ENCODE measurements around the gene PLAC1. TPM values are rescaled to one million over a fixed set of nuclear protein-coding genes. Genes with fewer than 3 reads are reported as not detected.

PLAC1 gene
- total RNA-seq, 2 experiments from 2014 or later, result not detected

- Mint-ChIP-seq H3K36me3 (no peaks in the 10 kb centered on the region), H3K4me3 (no peak overlapping the region), H3K4me1 (no peaks in the 10 kb centered on the region), H3K9me3 (no peaks in the 10 kb centered on the region), H3K27me3 (no peaks in the 10 kb centered on the region), H3K27ac (no peak overlapping the region)
- no peak for DNase-seq
Observed at GRCh38 chrX:134533952-134534351, 124.3 kb downstream of the PLAC1 start.

- DNase-seq, result no peak
- no peak overlapping the region for H3K27ac Mint-ChIP-seq
- no peaks in the 10 kb centered on the region for H3K4me1 Mint-ChIP-seq
- no peak overlapping the region for H3K4me3 Mint-ChIP-seq
- H3K27me3 Mint-ChIP-seq, result no peaks in the 10 kb centered on the region
- H3K36me3 Mint-ChIP-seq, result no peaks in the 10 kb centered on the region
- H3K9me3 Mint-ChIP-seq, result no peaks in the 10 kb centered on the region
Observed at GRCh38 chrX:134533352-134533751, 124.9 kb downstream of the PLAC1 start.

- H3K4me1 Mint-ChIP-seq, result no peaks in the 10 kb centered on the region
- no peaks in the 10 kb centered on the region for H3K9me3 Mint-ChIP-seq
- no peaks in the 10 kb centered on the region for H3K36me3 Mint-ChIP-seq
- no peaks in the 10 kb centered on the region for H3K27me3 Mint-ChIP-seq
- no peak overlapping the region for H3K4me3 Mint-ChIP-seq
- H3K27ac Mint-ChIP-seq, result no peak overlapping the region
- no peak for DNase-seq
Observed at GRCh38 chrX:134530845-134531244, 127.4 kb downstream of the PLAC1 start.

GRCh38 chrX:134529481-134529880, 128.8 kb downstream of the PLAC1 start:
- H3K4me3 Mint-ChIP-seq, result no peak overlapping the region
- H3K36me3 Mint-ChIP-seq, result peaks cover 2% of the 10 kb centered on the region
- no peak for DNase-seq
- H3K4me1 Mint-ChIP-seq, result no peaks in the 10 kb centered on the region
- H3K9me3 Mint-ChIP-seq, result no peaks in the 10 kb centered on the region
- no peak overlapping the region for H3K27ac Mint-ChIP-seq
- H3K27me3 Mint-ChIP-seq, result no peaks in the 10 kb centered on the region

- Mint-ChIP-seq H3K27me3 (no peaks in the 10 kb centered on the region), H3K4me1 (no peaks in the 10 kb centered on the region), H3K36me3 (peaks cover 2% of the 10 kb centered on the region), H3K27ac (no peak overlapping the region), H3K9me3 (no peaks in the 10 kb centered on the region), H3K4me3 (no peak overlapping the region)
- DNase-seq, result no peak
Observed at GRCh38 chrX:134528960-134529359, 129.3 kb downstream of the PLAC1 start.

- DNase-seq, result no peak
- no peak overlapping the region for H3K4me3 Mint-ChIP-seq
- H3K4me1 Mint-ChIP-seq, result peaks cover 5% of the 10 kb centered on the region
Observed at GRCh38 chrX:134526399-134526798, 131.9 kb downstream of the PLAC1 start.

GRCh38 chrX:134525086-134525792, 133.0 kb downstream of the PLAC1 start:
- Mint-ChIP-seq H3K4me1 (peaks cover 5% of the 10 kb centered on the region), H3K4me3 (no peak overlapping the region), H3K9me3 (no peaks in the 10 kb centered on the region), H3K36me3 (peaks cover 6% of the 10 kb centered on the region), H3K27ac (no peak overlapping the region), H3K27me3 (no peaks in the 10 kb centered on the region)
- no peak for DNase-seq

More at GRCh38 chrX:134526399-134526798, 131.9 kb downstream of the PLAC1 start:
- Mint-ChIP-seq H3K27ac (no peak overlapping the region), H3K36me3 (peaks cover 3% of the 10 kb centered on the region), H3K9me3 (no peaks in the 10 kb centered on the region), H3K27me3 (no peaks in the 10 kb centered on the region)

- Mint-ChIP-seq H3K27me3 (no peaks in the 10 kb centered on the region), H3K36me3 (peaks cover 10% of the 10 kb centered on the region), H3K27ac (no peak overlapping the region), H3K4me3 (no peak overlapping the region), H3K4me1 (peaks cover 5% of the 10 kb centered on the region), H3K9me3 (no peaks in the 10 kb centered on the region)
- no peak for DNase-seq
Observed at GRCh38 chrX:134524181-134524580, 134.1 kb downstream of the PLAC1 start.

- H3K27ac Mint-ChIP-seq, result no peak overlapping the region
- no peak overlapping the region for H3K4me3 Mint-ChIP-seq
- DNase-seq, result no peak
- peaks cover 14% of the 10 kb centered on the region for H3K36me3 Mint-ChIP-seq
- H3K27me3 Mint-ChIP-seq, result no peaks in the 10 kb centered on the region
- H3K9me3 Mint-ChIP-seq, result no peaks in the 10 kb centered on the region
- peaks cover 5% of the 10 kb centered on the region for H3K4me1 Mint-ChIP-seq
Observed at GRCh38 chrX:134520860-134521390, 137.3 kb downstream of the PLAC1 start.

Other genes starting within 250 kb of the PLAC1 start
- gene HPRT1, start 198.3 kb downstream of the PLAC1 start, total RNA-seq, result 100 to 1,000 TPM; 109 to 111 TPM
- 10 to 100 TPM; 43.6 to 47.6 TPM for gene PABIR2, start 138.7 kb upstream of the PLAC1 start, total RNA-seq